ENCODE measurements around the gene ZNF74. TPM values are rescaled to one million over a fixed set of nuclear protein-coding genes. Genes with fewer than 3 reads are reported as not detected.

The ZNF74 gene
- total RNA-seq, 1 experiment from 2014 or later: 34.3 TPM

DNA sequence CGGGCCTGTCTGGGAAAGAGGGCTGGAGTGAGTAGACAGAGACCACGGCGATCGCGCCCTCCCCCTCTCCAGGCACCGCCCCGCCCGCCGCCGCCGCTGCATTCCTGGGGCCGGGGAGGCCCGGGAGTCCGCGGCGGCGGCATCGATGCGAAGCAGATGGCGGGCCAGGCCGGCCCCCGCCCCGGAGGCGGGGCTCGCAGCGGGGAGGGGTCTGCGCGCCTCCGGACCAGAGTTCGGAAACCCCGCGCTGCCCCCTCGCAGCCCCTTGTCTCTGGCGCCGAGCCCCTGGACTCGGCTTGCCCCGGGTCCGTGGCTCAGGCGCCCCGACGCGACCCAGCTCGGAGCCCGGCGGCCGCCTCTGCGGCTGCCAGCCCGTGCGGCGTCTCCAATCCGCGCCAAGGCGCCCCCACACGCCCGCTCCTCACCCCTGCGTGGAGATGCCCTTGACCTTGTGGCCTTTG, 42.4 kb downstream of the ZNF74 start:
- no peaks in the 10 kb centered on the region for H4K20me1 ChIP-seq (ENCODE audit: control insufficient read depth, insufficient read depth, insufficient read length)
- no peak overlapping the region for H2AFZ ChIP-seq (ENCODE audit: low read length)

More for the DNA sequence above, 42.4 kb downstream of the ZNF74 start:
- H2BK12ac ChIP-seq (ENCODE audit: insufficient read length, low read depth, low read length): no peak overlapping the region
- peaks cover 17% of the 10 kb centered on the region for H3K23me2 ChIP-seq (ENCODE audit: insufficient read length, low read depth, low read length, poor library complexity, severe bottlenecking)
- no peak overlapping the region for H2BK5ac ChIP-seq (ENCODE audit: insufficient read length, low read length)
- no peak overlapping the region for H2BK120ac ChIP-seq (ENCODE audit: low read depth, low read length, poor library complexity, severe bottlenecking)
- H3K9ac ChIP-seq (ENCODE audit: extremely low read depth, insufficient read length, low read length): no peak overlapping the region
- no peak overlapping the region for H2BK20ac ChIP-seq (ENCODE audit: low read depth, low read length, poor library complexity, severe bottlenecking)
- no peak overlapping the region for H3K23ac ChIP-seq (ENCODE audit: insufficient read length, low read depth, low read length)
- H3K14ac ChIP-seq (ENCODE audit: insufficient read depth, low read length): no peak overlapping the region
- Mint-ChIP-seq H3K4me1 (peaks cover 18 to 24% of the 10 kb centered on the region in 2 experiments), H3K27me3 (ENCODE audit: low read depth) (peaks cover 79% of the 10 kb centered on the region), H3K36me3 (ENCODE audit: insufficient read depth in 1 of 3, low read depth in 3 of 3) (peaks cover 0 to 9% (median 2%) of the 10 kb centered on the region in 3 experiments; a peak in 3 of 7 replicates), H3K4me3 (peak overlapping the region; percentile 77 to 96), H3K9me3 (no peaks in the 10 kb centered on the region), H3K27ac (no peak overlapping the region)
- peak; percentile 45 for DNase-seq
- H3K9me3 ChIP-seq (ENCODE audit: control insufficient read depth, low read depth, low read length): no peaks in the 10 kb centered on the region
- H3K4me1 ChIP-seq (ENCODE audit: insufficient read depth, low read length): 0 out of 2 replicates have a peak, but pooled peaks cover 2% of the 10 kb centered on the region
- H3K27ac ChIP-seq (ENCODE audit: insufficient read length, low read depth, low read length): no peak overlapping the region
- peak overlapping the region; percentile 84 for H3K4me2 ChIP-seq (ENCODE audit: insufficient read depth, insufficient read length, low read length)
- H3K56ac ChIP-seq (ENCODE audit: insufficient read length, low read depth, low read length): no peak overlapping the region
- no peak overlapping the region for H3T11ph ChIP-seq (ENCODE audit: low read length)
- H4K8ac ChIP-seq (replicated peaks; ENCODE audit: insufficient read length, low read depth, low read length): no peak overlapping the region
- no peak overlapping the region for H4K91ac ChIP-seq (ENCODE audit: insufficient read length, low read depth, low read length)
- H3K4ac ChIP-seq (ENCODE audit: low read depth, low read length): no peak overlapping the region
- H3K79me2 ChIP-seq (ENCODE audit: insufficient read depth, low read length): no peaks in the 10 kb centered on the region
- H2BK15ac ChIP-seq (ENCODE audit: low read depth, low read length): no peak overlapping the region
- no peak overlapping the region for H4K5ac ChIP-seq (ENCODE audit: insufficient read length, low read depth, low read length)
- no peak overlapping the region for H3K18ac ChIP-seq (ENCODE audit: insufficient read length, low read depth, low read length)
- H2AK5ac ChIP-seq (ENCODE audit: insufficient read length, low read length): no peak overlapping the region
- TF ChIP-seq, protein P1, sequence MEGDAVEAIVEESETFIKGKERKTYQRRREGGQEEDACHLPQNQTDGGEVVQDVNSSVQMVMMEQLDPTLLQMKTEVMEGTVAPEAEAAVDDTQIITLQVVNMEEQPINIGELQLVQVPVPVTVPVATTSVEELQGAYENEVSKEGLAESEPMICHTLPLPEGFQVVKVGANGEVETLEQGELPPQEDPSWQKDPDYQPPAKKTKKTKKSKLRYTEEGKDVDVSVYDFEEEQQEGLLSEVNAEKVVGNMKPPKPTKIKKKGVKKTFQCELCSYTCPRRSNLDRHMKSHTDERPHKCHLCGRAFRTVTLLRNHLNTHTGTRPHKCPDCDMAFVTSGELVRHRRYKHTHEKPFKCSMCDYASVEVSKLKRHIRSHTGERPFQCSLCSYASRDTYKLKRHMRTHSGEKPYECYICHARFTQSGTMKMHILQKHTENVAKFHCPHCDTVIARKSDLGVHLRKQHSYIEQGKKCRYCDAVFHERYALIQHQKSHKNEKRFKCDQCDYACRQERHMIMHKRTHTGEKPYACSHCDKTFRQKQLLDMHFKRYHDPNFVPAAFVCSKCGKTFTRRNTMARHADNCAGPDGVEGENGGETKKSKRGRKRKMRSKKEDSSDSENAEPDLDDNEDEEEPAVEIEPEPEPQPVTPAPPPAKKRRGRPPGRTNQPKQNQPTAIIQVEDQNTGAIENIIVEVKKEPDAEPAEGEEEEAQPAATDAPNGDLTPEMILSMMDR (conservative IDR thresholded peaks at IDR 0.05): no peak
- no CpG with 5 or more reads among the region's 56 CpGs for WGBS (ENCODE audit: extremely low coverage, insufficient read length, low lambda C conversion rate)
- H3K79me1 ChIP-seq (ENCODE audit: insufficient read depth, low read depth, low read length, poor library complexity, severe bottlenecking): no peaks in the 10 kb centered on the region
- peaks cover 10% of the 10 kb centered on the region; the same call in 1 of the 2 replicates for H3K27me3 ChIP-seq (ENCODE audit: insufficient read depth, low read length)

All from H9 (cell line).